PFSK-1 (cell line): Measurements from ENCODE around the gene PARD3B.

Experiments
- POLR2AphosphoS5 ChIP-seq: IDR thresholded peaks from 2 replicates; pipeline ENCODE4 v1.6.1; 2012; ENCODE audit warnings: low read depth, mild to moderate bottlenecking, control low read depth, low read length, moderate library complexity
- REST ChIP-seq, 2 experiments: IDR thresholded peaks; 2 replicates each; pipeline versions ENCODE4 v1.6.1 to v1.8.0; 2011 to 2012; ENCODE audit warnings: low read depth in 2 of 2, low read length in 2 of 2, control low read depth in 1 of 2, inconsistent platforms in 1 of 2, mild to moderate bottlenecking in 1 of 2, moderate library complexity in 1 of 2; ENCODE audit not compliant: insufficient read depth in 1 of 2
- SIN3A ChIP-seq: IDR thresholded peaks from 2 replicates; pipeline ENCODE4 v1.6.1; 2012; ENCODE audit warnings: mild to moderate bottlenecking, low read length, moderate library complexity, borderline replicate concordance; ENCODE audit not compliant: insufficient read depth
- TAF1 ChIP-seq: IDR thresholded peaks from 2 replicates; pipeline ENCODE4 v1.6.1; 2012; ENCODE audit warnings: low read length, control low read depth, borderline replicate concordance; ENCODE audit not compliant: insufficient read depth

- TF ChIP-seq POLR2AphosphoS5 (no peak), SIN3A (no peak), TAF1 (no peak), REST (IDR thresholded peaks at IDR 0.05; ENCODE audit: insufficient read depth in 1 of 2, low read depth in 2 of 2, low read length in 2 of 2) (no peak)
Measured at GRCh38 chr2:205370726-205371125, 825.5 kb downstream of the PARD3B start.
